Epithelial cell of esophagus (primary cell): ENCODE measurements around the gene NEK6.
A peak's percentile ranks its signal among the peaks of the same experiment; 100 is the strongest.

ENCODE experiments used
- DNase-seq: peaks from one replicate; pipeline ENCODE4 v3.0.0; 2010; ENCODE audit warnings: low read depth
- H3K4me3 ChIP-seq: 2 replicates; pipeline ENCODE4 v1.5.1; 2011; ENCODE audit warnings: mild to moderate bottlenecking, low read length, control low read depth
- CTCF ChIP-seq: IDR thresholded peaks from 2 replicates; pipeline ENCODE4 v1.5.1; 2011; ENCODE audit warnings: low read depth, mild to moderate bottlenecking, low read length, control low read depth, inconsistent platforms; ENCODE audit not compliant: insufficient read depth; ENCODE audit errors: missing control alignments

Gene NEK6

GRCh38 chr9:124297551-124297901, 39.8 kb downstream of the NEK6 start:
- no peak overlapping the region for H3K4me3 ChIP-seq
- DNase-seq, result peak; percentile 84
- TF ChIP-seq CTCF, result no peak

GRCh38 chr9:124297915-124298645, 40.3 kb downstream of the NEK6 start:
- H3K4me3 ChIP-seq, result no peak overlapping the region
- no peak for TF ChIP-seq CTCF
- DNase-seq, result no peak

GRCh38 chr9:124298646-124299235, 41.0 kb downstream of the NEK6 start:
- DNase-seq, result no peak
- TF ChIP-seq CTCF, result no peak
- H3K4me3 ChIP-seq, result no peak overlapping the region

- TF ChIP-seq CTCF, result no peak
- DNase-seq, result peak; percentile 15
- H3K4me3 ChIP-seq, result no peak overlapping the region
Observed at GRCh38 chr9:124299515-124300090, 41.9 kb downstream of the NEK6 start.

- no peak overlapping the region for H3K4me3 ChIP-seq
- DNase-seq, result peak; percentile 26
- TF ChIP-seq CTCF, result no peak
Observed at GRCh38 chr9:124300312-124300711, 42.6 kb downstream of the NEK6 start.

- peak; percentile 89 for DNase-seq
- no peak for TF ChIP-seq CTCF
Observed at GRCh38 chr9:124302921-124303320, 45.2 kb downstream of the NEK6 start.

More at GRCh38 chr9:124302921-124303320, 45.2 kb downstream of the NEK6 start:
- no peak overlapping the region for H3K4me3 ChIP-seq
